ENCODE data around the gene SNTA1.
"Not testable (repeated sequence)": the region's sequence is repeated elsewhere in the genome, so short reads cannot be mapped to it uniquely, and the experiment has no call there.

The SNTA1 gene

DNA sequence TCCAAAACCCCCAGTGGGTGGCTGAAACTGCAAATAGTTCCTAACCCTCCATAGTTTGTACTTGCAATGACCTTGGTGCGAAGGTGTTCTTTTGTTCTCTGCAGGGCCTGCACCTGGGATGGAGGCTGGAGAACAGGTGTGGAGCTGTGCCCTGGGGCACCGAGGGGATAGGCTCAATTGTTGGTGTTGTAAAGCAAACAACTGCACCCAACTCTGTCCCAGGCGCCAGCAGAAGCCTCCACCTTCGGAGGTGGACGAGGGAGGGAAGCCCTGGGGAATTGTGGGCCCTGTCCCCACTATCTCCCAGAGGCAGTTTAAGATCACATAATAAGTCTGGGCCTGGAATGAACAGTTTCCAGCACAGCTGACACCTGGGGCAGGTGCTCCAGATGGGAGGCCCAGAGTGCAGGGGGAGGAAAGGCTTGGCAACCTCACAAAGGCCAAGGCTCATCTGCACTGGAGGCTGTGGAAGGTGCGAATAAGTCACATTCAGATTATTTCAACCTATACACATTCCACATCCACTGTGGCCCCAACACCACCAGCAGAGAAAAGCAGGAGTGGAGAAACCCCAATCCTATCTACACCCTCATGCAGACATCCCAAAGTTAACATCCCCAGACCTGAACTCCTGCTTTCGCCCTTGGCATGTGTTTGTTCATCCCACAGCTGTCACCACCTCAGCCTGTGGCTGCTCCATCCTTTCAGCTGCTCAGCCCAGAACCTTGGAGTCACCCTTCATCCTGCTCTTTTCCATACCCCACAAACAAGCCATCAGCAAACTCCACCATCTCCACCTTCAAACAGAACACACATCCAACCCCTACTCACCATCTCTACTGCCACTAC is 34.0 kb upstream of the SNTA1 start:
- H3K36me3 ChIP-seq (ENCODE audit: control insufficient read depth, insufficient read depth, low read length), result no peaks in the 10 kb centered on the region
- no peaks in the 10 kb centered on the region for H3K27me3 ChIP-seq (ENCODE audit: control insufficient read depth, insufficient read depth, low read length)
- no peak overlapping the region for H3K9ac ChIP-seq (ENCODE audit: low read length)
- H3K4me1 ChIP-seq (ENCODE audit: control insufficient read depth, insufficient read depth, low read length), result peaks cover 17% of the 10 kb centered on the region
- no peaks in the 10 kb centered on the region for H3K9me3 ChIP-seq (ENCODE audit: control insufficient read depth, low read length)
- no peak overlapping the region for H3K4me3 ChIP-seq (ENCODE audit: low read length)

DNA sequence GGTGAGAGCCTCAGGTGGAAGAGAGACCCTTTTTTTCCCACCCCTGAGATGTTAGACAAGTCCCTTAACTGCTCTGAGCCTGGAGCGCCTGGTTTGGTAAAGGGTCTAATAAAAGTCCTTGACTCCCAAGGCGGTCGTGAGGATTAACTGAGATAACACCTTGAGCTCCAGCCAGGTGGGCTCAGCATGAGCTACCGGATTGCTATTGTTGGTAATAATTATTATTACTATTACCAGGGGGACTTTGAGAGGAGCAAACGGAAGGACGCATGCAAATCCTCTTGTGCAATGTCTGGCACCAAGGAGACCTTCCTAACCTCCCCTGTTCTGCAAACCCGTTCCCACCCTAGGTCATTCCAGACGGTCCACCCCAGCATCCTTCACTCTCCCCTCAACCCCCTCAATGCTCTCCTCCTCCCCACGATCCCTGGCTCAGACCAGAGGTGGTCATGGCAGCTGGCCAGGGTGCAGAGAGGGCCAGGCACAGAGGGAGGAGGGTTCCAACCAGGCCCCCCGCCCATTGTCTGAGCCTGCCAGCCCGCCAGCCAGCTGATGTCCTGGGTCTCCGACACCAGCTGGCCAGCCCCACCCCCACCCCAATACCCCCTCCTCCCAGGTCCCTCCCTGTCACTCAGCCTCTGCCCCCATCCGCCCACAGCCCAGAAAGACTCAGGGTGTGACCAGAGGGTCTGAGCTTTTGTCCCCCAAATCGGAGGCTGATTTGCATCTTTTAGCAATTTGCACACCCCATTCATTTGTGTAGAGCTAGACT is 32.0 kb upstream of the SNTA1 start:
- Histone ChIP-seq H3K4me1 (ENCODE audit: control insufficient read depth, insufficient read depth, low read length) (peaks cover 20% of the 10 kb centered on the region), H3K9me3 (ENCODE audit: control insufficient read depth, low read length) (no peaks in the 10 kb centered on the region), H3K4me3 (ENCODE audit: low read length) (no peak overlapping the region), H3K36me3 (ENCODE audit: control insufficient read depth, insufficient read depth, low read length) (no peaks in the 10 kb centered on the region), H3K27me3 (ENCODE audit: control insufficient read depth, insufficient read depth, low read length) (no peaks in the 10 kb centered on the region), H3K9ac (ENCODE audit: low read length) (no peak overlapping the region)

GRCh38 chr20:33474963-33475362 is 31.4 kb upstream of the SNTA1 start:
- Histone ChIP-seq H3K4me1 (ENCODE audit: control insufficient read depth, insufficient read depth, low read length) (peaks cover 25% of the 10 kb centered on the region), H3K9me3 (ENCODE audit: control insufficient read depth, low read length) (no peaks in the 10 kb centered on the region), H3K9ac (ENCODE audit: low read length) (no peak overlapping the region), H3K27me3 (ENCODE audit: control insufficient read depth, insufficient read depth, low read length) (no peaks in the 10 kb centered on the region), H3K4me3 (ENCODE audit: low read length) (no peak overlapping the region), H3K36me3 (ENCODE audit: control insufficient read depth, insufficient read depth, low read length) (no peaks in the 10 kb centered on the region)

DNA sequence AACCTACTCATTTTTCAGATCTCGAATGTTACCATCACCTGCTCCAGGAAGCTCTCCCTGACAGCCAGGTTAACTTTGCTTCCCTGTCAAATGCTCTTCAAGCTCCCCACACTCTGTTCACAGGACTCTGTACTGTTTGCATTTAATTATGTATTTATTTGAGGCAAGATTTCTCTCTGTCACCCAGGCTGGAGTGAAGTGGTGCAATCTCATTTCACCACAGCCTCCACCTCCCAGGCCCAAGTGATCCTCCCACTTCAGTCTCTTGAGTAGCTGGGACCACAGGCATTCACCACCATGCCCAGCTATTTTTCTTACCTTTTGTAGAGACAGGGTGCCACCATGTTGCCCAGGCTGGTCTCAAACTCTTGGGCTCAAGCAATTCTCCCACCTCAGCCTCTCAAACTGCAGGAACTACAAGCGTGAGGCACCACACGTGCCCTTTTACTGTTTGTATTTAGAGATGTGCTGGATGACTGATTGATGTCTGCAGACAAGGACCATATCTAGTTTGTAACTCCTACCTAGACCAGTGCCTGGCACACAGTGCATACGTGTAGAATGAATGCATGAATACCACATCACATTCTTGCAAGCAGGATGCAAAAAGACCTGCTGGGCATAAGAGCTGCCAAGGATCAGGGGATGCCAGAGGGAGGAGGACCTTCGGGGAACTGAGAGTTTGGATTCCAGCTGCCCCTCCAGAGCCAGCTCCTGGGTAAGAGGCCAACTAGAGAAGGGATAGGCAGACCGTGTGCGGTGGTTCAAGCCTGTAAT is 30.7 kb upstream of the SNTA1 start:
- Histone ChIP-seq H3K27me3 (ENCODE audit: control insufficient read depth, insufficient read depth, low read length) (no peaks in the 10 kb centered on the region), H3K9me3 (ENCODE audit: control insufficient read depth, low read length) (no peaks in the 10 kb centered on the region), H3K36me3 (ENCODE audit: control insufficient read depth, insufficient read depth, low read length) (no peaks in the 10 kb centered on the region), H3K4me3 (ENCODE audit: low read length) (no peak overlapping the region), H3K9ac (ENCODE audit: low read length) (no peak overlapping the region), H3K4me1 (ENCODE audit: control insufficient read depth, insufficient read depth, low read length) (peaks cover 25% of the 10 kb centered on the region)

DNA sequence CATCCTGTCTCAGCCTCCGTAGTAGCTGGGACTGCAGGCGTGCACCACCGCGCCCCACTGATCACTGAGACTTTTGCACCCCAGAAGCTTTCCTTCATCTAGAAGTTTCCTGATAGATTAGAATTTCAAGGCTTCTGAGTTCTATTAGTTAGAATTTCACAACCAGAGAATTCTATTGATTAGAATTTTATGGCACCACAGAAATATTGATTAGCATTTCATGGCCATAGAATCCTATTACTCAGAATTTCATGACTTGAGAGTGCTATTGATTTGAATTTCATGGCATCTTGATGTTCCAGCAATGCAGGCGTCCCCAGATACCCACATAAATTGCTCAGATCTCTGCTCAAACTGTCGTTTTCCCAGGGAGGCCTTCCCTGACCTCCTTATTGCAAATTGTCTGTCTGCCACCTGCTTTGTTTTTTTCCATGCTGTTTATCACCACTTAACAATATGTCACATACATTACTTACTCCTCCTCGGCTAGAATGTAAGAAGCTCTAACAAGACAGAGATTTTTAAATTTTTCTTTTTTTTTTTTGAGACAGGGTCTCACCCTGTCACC is 29.4 kb upstream of the SNTA1 start:
- no peaks in the 10 kb centered on the region for H3K9me3 ChIP-seq (ENCODE audit: control insufficient read depth, low read length)
- H3K36me3 ChIP-seq (ENCODE audit: control insufficient read depth, insufficient read depth, low read length), result no peaks in the 10 kb centered on the region
- H3K27me3 ChIP-seq (ENCODE audit: control insufficient read depth, insufficient read depth, low read length), result no peaks in the 10 kb centered on the region
- no peak overlapping the region for H3K9ac ChIP-seq (ENCODE audit: low read length)
- peaks cover 24% of the 10 kb centered on the region for H3K4me1 ChIP-seq (ENCODE audit: control insufficient read depth, insufficient read depth, low read length)
- H3K4me3 ChIP-seq (ENCODE audit: low read length), result no peak overlapping the region

DNA sequence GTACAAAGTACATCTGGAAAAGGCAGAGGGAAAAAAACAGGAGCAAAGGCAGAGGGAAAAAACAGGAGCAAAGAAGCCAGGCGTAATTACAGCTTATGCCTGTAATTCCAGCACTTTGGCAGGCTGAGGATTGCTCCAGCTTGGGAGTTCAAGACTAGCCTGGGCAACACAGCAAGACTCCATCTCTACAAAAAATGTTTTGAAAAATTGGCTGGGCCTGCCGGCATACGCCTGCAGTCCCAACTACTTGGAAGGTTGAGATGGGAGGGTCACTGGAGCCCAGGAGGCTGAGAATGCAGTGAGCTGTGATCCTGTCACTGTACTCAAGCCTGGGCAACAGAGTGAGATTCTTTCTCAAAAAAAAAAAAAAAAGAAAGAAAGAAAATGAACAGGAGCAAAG is 27.3 kb upstream of the SNTA1 start:
- Histone ChIP-seq H3K4me3 (ENCODE audit: low read length) (no peak overlapping the region), H3K36me3 (ENCODE audit: control insufficient read depth, insufficient read depth, low read length) (no peaks in the 10 kb centered on the region), H3K9me3 (ENCODE audit: control insufficient read depth, low read length) (no peaks in the 10 kb centered on the region), H3K27me3 (ENCODE audit: control insufficient read depth, insufficient read depth, low read length) (no peaks in the 10 kb centered on the region), H3K4me1 (ENCODE audit: control insufficient read depth, insufficient read depth, low read length) (peaks cover 9% of the 10 kb centered on the region), H3K9ac (ENCODE audit: low read length) (no peak overlapping the region)

GRCh38 chr20:33470457-33470856 is 26.9 kb upstream of the SNTA1 start:
- no peak overlapping the region for H3K9ac ChIP-seq (ENCODE audit: low read length)
- H3K36me3 ChIP-seq (ENCODE audit: control insufficient read depth, insufficient read depth, low read length), result no peaks in the 10 kb centered on the region
- H3K4me3 ChIP-seq (ENCODE audit: low read length), result no peak overlapping the region
- peaks cover 8% of the 10 kb centered on the region for H3K4me1 ChIP-seq (ENCODE audit: control insufficient read depth, insufficient read depth, low read length)
- H3K9me3 ChIP-seq (ENCODE audit: control insufficient read depth, low read length), result no peaks in the 10 kb centered on the region
- H3K27me3 ChIP-seq (ENCODE audit: control insufficient read depth, insufficient read depth, low read length), result no peaks in the 10 kb centered on the region

DNA sequence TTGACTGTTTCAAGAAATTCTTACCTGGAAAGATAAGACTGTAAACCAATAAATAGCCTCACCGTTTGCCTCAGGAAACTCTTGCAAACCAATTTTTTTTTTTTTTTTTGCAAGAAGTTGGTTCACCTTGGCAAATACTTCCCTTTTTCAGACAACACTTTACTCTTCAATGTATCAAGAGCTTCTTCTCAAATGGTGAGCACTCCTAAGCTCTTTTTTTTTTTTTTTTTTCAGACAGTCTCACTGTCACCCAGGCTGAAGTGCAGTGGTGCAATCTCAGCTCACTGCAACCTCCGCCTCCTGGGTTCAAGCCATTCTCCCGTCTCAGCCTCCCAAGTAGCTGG is 22.7 kb upstream of the SNTA1 start:
- Histone ChIP-seq H3K9me3 (ENCODE audit: control insufficient read depth, low read length) (no peaks in the 10 kb centered on the region), H3K4me1 (ENCODE audit: control insufficient read depth, insufficient read depth, low read length) (peaks cover 8% of the 10 kb centered on the region), H3K4me3 (ENCODE audit: low read length) (no peak overlapping the region), H3K36me3 (ENCODE audit: control insufficient read depth, insufficient read depth, low read length) (no peaks in the 10 kb centered on the region), H3K9ac (ENCODE audit: low read length) (no peak overlapping the region), H3K27me3 (ENCODE audit: control insufficient read depth, insufficient read depth, low read length) (no peaks in the 10 kb centered on the region)

DNA sequence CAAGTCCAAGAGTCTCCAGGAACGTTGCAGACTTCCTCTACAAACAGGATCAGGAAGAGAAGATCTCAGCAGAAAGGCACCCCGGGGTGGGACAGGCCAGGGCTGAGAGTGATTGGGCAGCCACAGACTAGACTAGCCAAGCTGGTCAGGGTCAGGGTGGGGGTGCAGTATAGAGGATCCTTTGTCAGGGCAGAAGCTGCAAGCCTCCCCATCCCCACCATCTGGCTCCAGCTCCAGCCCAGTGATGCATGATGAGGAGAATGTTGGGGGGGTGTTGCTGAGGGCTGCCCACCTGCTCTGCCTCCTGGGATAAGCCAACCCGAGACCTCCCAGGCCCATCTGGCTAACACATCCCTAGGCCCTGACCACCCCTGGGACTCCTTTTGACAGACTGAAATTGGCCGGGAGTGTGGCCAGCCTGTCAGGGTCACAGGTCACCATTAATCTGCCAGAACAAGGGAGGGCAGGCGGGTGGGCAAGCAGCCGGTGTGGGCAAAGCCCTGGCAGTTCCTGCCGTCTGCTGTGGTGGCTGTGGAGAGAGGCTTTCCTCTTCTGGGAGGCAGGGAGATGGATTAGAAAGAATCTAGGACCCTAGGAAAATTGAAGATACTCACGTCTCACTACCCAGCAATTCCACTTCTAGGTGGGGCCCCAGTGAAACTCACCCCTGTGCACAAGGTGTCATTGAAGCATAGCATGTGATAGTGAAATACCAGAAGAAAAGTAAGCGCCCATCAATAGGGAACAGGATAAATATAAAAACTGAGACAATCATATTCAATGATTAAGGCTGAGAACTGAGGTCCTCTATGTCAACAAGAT is 22.1 kb upstream of the SNTA1 start:
- no peaks in the 10 kb centered on the region for H3K36me3 ChIP-seq (ENCODE audit: control insufficient read depth, insufficient read depth, low read length)
- peaks cover 6% of the 10 kb centered on the region for H3K4me1 ChIP-seq (ENCODE audit: control insufficient read depth, insufficient read depth, low read length)
- H3K27me3 ChIP-seq (ENCODE audit: control insufficient read depth, insufficient read depth, low read length), result no peaks in the 10 kb centered on the region
- H3K9ac ChIP-seq (ENCODE audit: low read length), result no peak overlapping the region
- no peaks in the 10 kb centered on the region for H3K9me3 ChIP-seq (ENCODE audit: control insufficient read depth, low read length)
- no peak overlapping the region for H3K4me3 ChIP-seq (ENCODE audit: low read length)

DNA sequence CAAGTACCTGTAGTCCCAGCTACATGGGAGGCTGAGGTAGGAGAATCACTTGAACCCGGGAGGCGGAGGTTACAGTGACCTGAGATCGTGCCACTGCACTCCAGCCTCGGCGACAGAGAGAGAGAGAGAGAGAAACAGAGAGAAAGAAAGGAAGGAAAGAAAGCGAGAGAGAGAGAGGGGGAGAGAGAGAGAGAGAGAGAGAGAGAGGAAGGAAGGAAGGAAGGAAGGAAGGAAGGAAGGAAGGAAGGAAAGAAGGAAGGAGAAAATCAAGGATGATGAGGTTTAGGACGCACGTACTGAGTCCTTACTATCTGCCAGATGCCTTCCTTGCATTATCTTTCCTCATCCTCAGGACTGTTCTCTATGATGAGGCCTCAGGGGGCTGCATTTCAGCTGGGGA is 21.2 kb upstream of the SNTA1 start:
- H3K9ac ChIP-seq (ENCODE audit: low read length); H3K4me1 ChIP-seq (ENCODE audit: control insufficient read depth, insufficient read depth, low read length); H3K4me3 ChIP-seq (ENCODE audit: low read length); H3K27me3 ChIP-seq (ENCODE audit: control insufficient read depth, insufficient read depth, low read length); H3K36me3 ChIP-seq (ENCODE audit: control insufficient read depth, insufficient read depth, low read length); H3K9me3 ChIP-seq (ENCODE audit: control insufficient read depth, low read length): not testable (repeated sequence)

- Histone ChIP-seq H3K36me3 (ENCODE audit: control insufficient read depth, insufficient read depth, low read length) (no peaks in the 10 kb centered on the region), H3K4me3 (ENCODE audit: low read length) (no peak overlapping the region), H3K4me1 (ENCODE audit: control insufficient read depth, insufficient read depth, low read length) (no peaks in the 10 kb centered on the region), H3K27me3 (ENCODE audit: control insufficient read depth, insufficient read depth, low read length) (no peaks in the 10 kb centered on the region), H3K9ac (ENCODE audit: low read length) (no peak overlapping the region), H3K9me3 (ENCODE audit: control insufficient read depth, low read length) (no peaks in the 10 kb centered on the region)
Observed at GRCh38 chr20:33463332-33464101, 20.0 kb upstream of the SNTA1 start.
